GM19193 (cell line): ENCODE results near the gene ZBTB44.

ENCODE experiments used
- POLR2A ChIP-seq: IDR thresholded peaks from 4 replicates; pipeline ENCODE4 v1.6.1; 2011; ENCODE audit not compliant: insufficient read depth, insufficient read length; ENCODE audit errors: extremely low read depth

ZBTB44 gene, protein sequence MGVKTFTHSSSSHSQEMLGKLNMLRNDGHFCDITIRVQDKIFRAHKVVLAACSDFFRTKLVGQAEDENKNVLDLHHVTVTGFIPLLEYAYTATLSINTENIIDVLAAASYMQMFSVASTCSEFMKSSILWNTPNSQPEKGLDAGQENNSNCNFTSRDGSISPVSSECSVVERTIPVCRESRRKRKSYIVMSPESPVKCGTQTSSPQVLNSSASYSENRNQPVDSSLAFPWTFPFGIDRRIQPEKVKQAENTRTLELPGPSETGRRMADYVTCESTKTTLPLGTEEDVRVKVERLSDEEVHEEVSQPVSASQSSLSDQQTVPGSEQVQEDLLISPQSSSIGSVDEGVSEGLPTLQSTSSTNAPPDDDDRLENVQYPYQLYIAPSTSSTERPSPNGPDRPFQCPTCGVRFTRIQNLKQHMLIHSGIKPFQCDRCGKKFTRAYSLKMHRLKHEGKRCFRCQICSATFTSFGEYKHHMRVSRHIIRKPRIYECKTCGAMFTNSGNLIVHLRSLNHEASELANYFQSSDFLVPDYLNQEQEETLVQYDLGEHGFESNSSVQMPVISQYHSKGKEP

GRCh38 chr11:130314750-130315285 lies at the start of gene ZBTB44:
Gene ZBTB44 (minus strand): TSS chr11:130314917. CDS start chr11:130261873, 53,044 bp downstream.
- TF ChIP-seq POLR2A = peak; percentile 57

- no peak for TF ChIP-seq POLR2A
Observed at GRCh38 chr11:130359419-130359818, 44.7 kb upstream of the ZBTB44 start.

- no peak for TF ChIP-seq POLR2A
Observed at GRCh38 chr11:130358398-130358797, 43.7 kb upstream of the ZBTB44 start.

DNA sequence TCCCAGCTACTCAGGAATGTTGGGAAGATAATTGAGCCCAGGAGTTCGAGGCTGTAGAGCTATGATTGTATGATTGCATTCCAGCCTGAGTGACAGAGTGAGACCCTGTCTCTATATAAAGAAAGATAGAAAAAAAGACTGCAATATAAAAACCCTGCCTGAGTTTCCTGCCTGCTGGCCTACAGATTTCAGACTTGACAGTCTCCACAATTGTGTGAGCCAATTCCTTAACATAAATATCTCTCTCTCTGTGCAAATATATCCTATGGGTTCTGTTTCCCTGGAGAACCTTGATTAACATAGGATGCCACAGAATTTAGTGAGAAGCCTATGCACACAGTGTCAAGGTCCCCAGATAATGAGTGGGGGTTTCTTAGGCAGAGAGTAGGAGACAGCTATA lies 32.5 kb upstream of the ZBTB44 start:
- no peak for TF ChIP-seq POLR2A

DNA sequence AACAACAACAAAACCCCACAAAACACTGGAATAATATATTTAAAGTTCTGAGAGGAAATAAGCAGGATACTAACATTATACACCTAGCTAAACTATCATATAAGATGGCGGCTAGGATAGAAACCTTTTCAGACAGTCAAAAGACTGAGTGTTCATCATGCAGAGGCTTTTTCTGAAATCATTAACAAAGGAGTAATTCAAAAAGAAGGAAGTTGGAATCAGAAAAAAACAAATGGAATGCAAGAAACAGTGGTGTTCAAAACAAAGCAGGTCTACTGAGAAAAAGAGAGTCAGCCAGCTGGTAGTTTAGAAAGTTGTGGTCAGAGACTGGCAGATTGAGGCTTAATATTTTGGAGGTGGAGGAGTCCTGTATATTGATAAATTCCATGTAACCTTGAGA lies 30.1 kb upstream of the ZBTB44 start:
- no peak for TF ChIP-seq POLR2A

GRCh38 chr11:130340671-130341319 lies 26.1 kb upstream of the ZBTB44 start:
- TF ChIP-seq POLR2A = no peak

GRCh38 chr11:130338667-130339066 lies 23.9 kb upstream of the ZBTB44 start:
- TF ChIP-seq POLR2A = no peak

- TF ChIP-seq POLR2A = no peak
Observed at GRCh38 chr11:130337281-130338089, 22.8 kb upstream of the ZBTB44 start.

GRCh38 chr11:130330101-130330684 lies 15.5 kb upstream of the ZBTB44 start:
- TF ChIP-seq POLR2A = no peak

GRCh38 chr11:130328420-130328819 lies 13.7 kb upstream of the ZBTB44 start:
- TF ChIP-seq POLR2A = no peak

DNA sequence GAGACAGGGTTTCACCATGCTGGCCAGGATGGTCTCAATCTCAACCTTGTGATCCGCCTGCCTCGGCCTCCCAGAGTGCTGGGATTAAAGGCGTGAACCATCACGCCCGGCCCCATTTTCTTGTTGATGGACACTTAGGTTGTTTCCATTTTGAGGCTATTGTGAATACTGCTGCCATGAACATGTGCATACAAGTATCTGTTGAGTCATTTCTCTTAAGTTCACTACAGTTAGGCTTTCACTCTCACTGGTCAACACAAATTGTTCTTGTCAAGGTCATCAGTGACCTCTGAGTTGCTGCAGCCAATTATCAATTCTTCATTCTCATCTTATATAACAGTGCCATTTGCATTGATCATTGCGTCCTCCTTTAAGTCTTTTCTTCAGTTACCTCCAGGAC lies 13.0 kb upstream of the ZBTB44 start:
- no peak for TF ChIP-seq POLR2A

DNA sequence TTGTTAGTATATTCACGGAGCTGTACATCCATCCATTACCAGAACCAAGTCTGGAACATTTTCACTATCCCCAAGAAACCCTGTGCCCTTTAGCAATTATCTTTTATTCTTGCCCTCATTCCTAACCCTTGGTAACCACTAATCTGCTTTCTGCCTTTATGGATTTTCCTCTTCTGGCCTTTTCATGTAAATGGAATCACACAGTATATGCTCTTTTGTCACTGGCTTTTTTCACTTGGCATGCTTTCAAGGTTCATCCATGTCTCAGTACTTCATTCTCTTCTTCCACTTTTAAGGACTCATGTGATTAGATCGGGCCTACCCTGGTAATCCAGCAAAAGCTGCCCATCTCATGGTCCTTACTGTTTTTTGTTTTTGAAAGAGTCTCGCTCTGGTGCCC lies 11.0 kb upstream of the ZBTB44 start:
- no peak for TF ChIP-seq POLR2A

DNA sequence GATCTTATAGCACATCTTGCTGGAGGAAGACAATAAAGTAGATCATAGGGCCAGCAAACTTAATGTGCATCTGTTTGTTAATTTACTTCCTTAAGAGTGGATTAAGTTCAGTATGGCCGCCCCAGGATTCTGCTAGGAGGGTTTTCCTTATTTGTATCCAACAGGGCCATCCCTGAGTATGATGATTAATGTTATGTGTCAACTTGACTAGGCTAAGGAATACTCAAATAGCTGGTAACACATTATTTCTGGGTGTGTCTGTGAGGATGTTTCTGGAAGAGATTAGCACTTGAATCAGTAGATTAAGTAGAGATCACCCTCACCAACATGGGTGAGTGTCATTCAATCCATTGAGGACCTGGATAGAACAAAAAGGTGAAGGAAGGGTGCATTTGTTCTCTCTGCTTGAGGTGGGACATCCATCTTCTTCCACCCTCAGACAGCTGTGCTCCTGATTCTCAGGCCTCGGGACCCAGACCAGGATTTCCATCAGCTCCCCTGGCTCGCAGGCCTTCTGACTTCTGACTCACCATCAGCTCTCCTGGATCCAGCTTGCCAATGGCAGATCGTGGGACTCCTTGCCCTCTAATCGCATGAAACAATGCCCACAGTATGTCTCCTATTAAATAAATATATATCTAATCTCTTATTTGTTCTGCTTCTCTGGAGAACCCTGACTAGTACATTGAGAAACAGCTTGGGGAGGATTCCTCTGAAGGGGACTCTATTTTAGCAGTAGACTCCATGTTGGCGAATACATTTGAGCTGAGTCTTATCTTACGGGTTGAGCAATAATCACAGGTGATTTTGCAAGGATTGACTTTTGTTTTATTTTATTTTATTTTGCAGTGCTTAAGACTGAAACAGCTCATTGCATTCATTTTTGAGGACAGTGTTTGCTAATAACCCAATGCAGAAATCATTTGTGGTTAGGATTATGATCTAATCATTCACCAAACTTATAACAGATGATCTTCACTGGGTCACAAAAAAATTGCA lies 9.0 kb upstream of the ZBTB44 start:
- no peak for TF ChIP-seq POLR2A

DNA sequence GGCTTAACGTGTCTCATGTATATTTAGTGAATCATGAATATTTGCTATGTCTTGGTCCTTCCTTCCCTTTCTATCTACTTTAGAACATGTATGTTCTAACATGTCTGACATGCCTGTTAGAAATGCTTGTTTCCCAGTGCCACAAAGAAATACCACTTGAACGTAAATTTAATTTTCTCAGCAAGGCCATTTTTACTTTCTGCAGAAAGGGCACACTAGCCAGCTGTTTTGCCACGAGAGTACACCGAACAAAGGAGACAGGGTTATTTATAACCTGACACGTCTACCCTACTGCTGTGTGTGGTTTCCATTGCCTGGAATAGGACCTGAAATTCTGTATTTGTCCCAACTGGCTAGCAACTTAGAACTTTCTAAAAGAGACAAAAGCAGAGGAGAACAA lies 7.4 kb upstream of the ZBTB44 start:
- no peak for TF ChIP-seq POLR2A
